H9 (cell line): Measurements from ENCODE around the gene ASPA. TPM values are rescaled to one million over a fixed set of nuclear protein-coding genes. Genes with fewer than 3 reads are reported as not detected.

ENCODE experiments used
- DNase-seq: peaks from one replicate; pipeline ENCODE4 v3.0.0-alpha.2; 2017
- H2AFZ ChIP-seq: one replicate; pipeline ENCODE4 v1.6.1; 2013; ENCODE audit warnings: mild to moderate bottlenecking, low read length, control low read depth, moderate library complexity
- H2AK5ac ChIP-seq: 2 replicates; pipeline ENCODE4 v1.6.1; 2013; ENCODE audit warnings: low read length, control low read depth, mixed read lengths; ENCODE audit not compliant: insufficient read length
- H2BK120ac ChIP-seq: one replicate; pipeline ENCODE4 v1.6.1; 2013; ENCODE audit warnings: low read depth, mild to moderate bottlenecking, low read length, control low read depth, inconsistent platforms; ENCODE audit not compliant: poor library complexity, severe bottlenecking
- H2BK12ac ChIP-seq: 2 replicates; pipeline ENCODE4 v1.6.1; 2013; ENCODE audit warnings: low read length, control low read depth, mixed read lengths, low read depth; ENCODE audit not compliant: insufficient read length
- H2BK15ac ChIP-seq: 2 replicates; pipeline ENCODE4 v1.6.1; 2013; ENCODE audit warnings: low read depth, low read length, control low read depth
- H2BK20ac ChIP-seq: one replicate; pipeline ENCODE4 v1.6.1; 2013; ENCODE audit warnings: low read depth, mild to moderate bottlenecking, low read length, control low read depth, inconsistent platforms; ENCODE audit not compliant: poor library complexity, severe bottlenecking
- H2BK5ac ChIP-seq: 2 replicates; pipeline ENCODE4 v1.6.1; 2013; ENCODE audit warnings: low read length, control low read depth, mixed read lengths; ENCODE audit not compliant: insufficient read length
- H3K14ac ChIP-seq: 2 replicates; pipeline ENCODE4 v1.6.1; 2013; ENCODE audit warnings: low read length, control low read depth; ENCODE audit not compliant: insufficient read depth
- H3K18ac ChIP-seq: 2 replicates; pipeline ENCODE4 v1.6.1; 2013; ENCODE audit warnings: low read depth, mild to moderate bottlenecking, mixed read lengths, low read length, control low read depth; ENCODE audit not compliant: insufficient read length
- H3K23ac ChIP-seq: 2 replicates; pipeline ENCODE4 v1.6.1; 2013; ENCODE audit warnings: low read length, control low read depth, mixed read lengths, low read depth; ENCODE audit not compliant: insufficient read length
- H3K23me2 ChIP-seq: 2 replicates; pipeline ENCODE4 v1.6.1; 2013; ENCODE audit warnings: low read depth, mild to moderate bottlenecking, mixed read lengths, low read length, control low read depth; ENCODE audit not compliant: insufficient read length, poor library complexity, severe bottlenecking
- H3K27ac ChIP-seq: 2 replicates; pipeline ENCODE4 v1.5.1; 2013; ENCODE audit warnings: low read length, control low read depth, mixed read lengths, low read depth; ENCODE audit not compliant: insufficient read length
- H3K27me3 ChIP-seq: 2 replicates; pipeline ENCODE4 v1.6.1; 2013; ENCODE audit warnings: low read length, control low read depth, inconsistent platforms; ENCODE audit not compliant: insufficient read depth
- H3K4ac ChIP-seq: 2 replicates; pipeline ENCODE4 v1.6.1; 2013; ENCODE audit warnings: low read depth, mild to moderate bottlenecking, control low read depth, inconsistent platforms, low read length, moderate library complexity
- H3K4me1 ChIP-seq: 2 replicates; pipeline ENCODE4 v1.6.1; 2013; ENCODE audit warnings: low read length, control low read depth, inconsistent platforms; ENCODE audit not compliant: insufficient read depth
- H3K4me2 ChIP-seq: 2 replicates; pipeline ENCODE4 v1.6.1; 2013; ENCODE audit warnings: low read length, control low read depth, mixed read lengths; ENCODE audit not compliant: insufficient read length, insufficient read depth
- H3K56ac ChIP-seq: 2 replicates; pipeline ENCODE4 v1.6.1; 2013; ENCODE audit warnings: low read depth, mild to moderate bottlenecking, mixed read lengths, low read length, control low read depth; ENCODE audit not compliant: insufficient read length
- H3K79me1 ChIP-seq: 2 replicates; pipeline ENCODE4 v1.6.1; 2013; ENCODE audit warnings: low read depth, mild to moderate bottlenecking, moderate library complexity, low read length, control low read depth, inconsistent platforms; ENCODE audit not compliant: insufficient read depth, poor library complexity, severe bottlenecking
- H3K79me2 ChIP-seq: 2 replicates; pipeline ENCODE4 v1.6.1; 2013; ENCODE audit warnings: low read length, control low read depth, inconsistent platforms; ENCODE audit not compliant: insufficient read depth
- H3K9ac ChIP-seq: 2 replicates; pipeline ENCODE4 v1.6.1; 2013; ENCODE audit warnings: low read length, control low read depth, mixed read lengths; ENCODE audit not compliant: insufficient read length; ENCODE audit errors: extremely low read depth
- H3K9me3 ChIP-seq: one replicate; pipeline ENCODE4 v1.6.1; 2013; ENCODE audit warnings: low read depth, low read length, inconsistent platforms; ENCODE audit not compliant: control insufficient read depth
- H3T11ph ChIP-seq: one replicate; pipeline ENCODE4 v1.6.1; 2013; ENCODE audit warnings: mild to moderate bottlenecking, low read length, control low read depth, inconsistent platforms
- H4K20me1 ChIP-seq: one replicate; pipeline ENCODE4 v1.6.1; 2013; ENCODE audit not compliant: control insufficient read depth, insufficient read length, insufficient read depth
- H4K5ac ChIP-seq: 2 replicates; pipeline ENCODE4 v1.6.1; 2013; ENCODE audit warnings: low read depth, mild to moderate bottlenecking, mixed read lengths, low read length, control low read depth; ENCODE audit not compliant: insufficient read length
- H4K8ac ChIP-seq: replicated peaks from 2 replicates; pipeline ENCODE4 v1.6.1; 2013; ENCODE audit warnings: low read length, control low read depth, mixed read lengths, low read depth; ENCODE audit not compliant: insufficient read length
- H4K91ac ChIP-seq: 2 replicates; pipeline ENCODE4 v1.6.1; 2013; ENCODE audit warnings: low read depth, mild to moderate bottlenecking, moderate library complexity, mixed read lengths, low read length, control low read depth; ENCODE audit not compliant: insufficient read length
- H3K27ac Mint-ChIP-seq, 3 experiments: 2 replicates in 2 of 3; 3 replicates in 1 of 3; pipeline ENCODE4 v1.8.0; 2020 to 2021; ENCODE audit warnings: mixed read lengths in 3 of 3, mild to moderate bottlenecking in 1 of 3, moderate library complexity in 1 of 3
- H3K27me3 Mint-ChIP-seq: 2 replicates; pipeline ENCODE4 v1.8.0; 2021; ENCODE audit warnings: low read depth, mild to moderate bottlenecking, moderate library complexity, mixed read lengths
- H3K36me3 Mint-ChIP-seq, 3 experiments: 2 replicates in 2 of 3; 3 replicates in 1 of 3; pipeline ENCODE4 v1.8.0; 2020 to 2021; ENCODE audit warnings: low read depth in 3 of 3, mixed read lengths in 3 of 3; ENCODE audit not compliant: insufficient read depth in 1 of 3
- H3K4me1 Mint-ChIP-seq, 2 experiments: 2 replicates each; pipeline ENCODE4 v1.8.0; 2020; ENCODE audit warnings: mixed read lengths in 2 of 2
- H3K4me3 Mint-ChIP-seq, 2 experiments: 2 replicates in 1 of 2; 3 replicates in 1 of 2; pipeline ENCODE4 v1.8.0; 2020 to 2021; ENCODE audit warnings: mild to moderate bottlenecking in 2 of 2, mixed read lengths in 2 of 2, moderate library complexity in 1 of 2
- H3K9me3 Mint-ChIP-seq, 2 experiments: 2 replicates in 1 of 2; 3 replicates in 1 of 2; pipeline ENCODE4 v1.8.0; 2020; ENCODE audit warnings: mild to moderate bottlenecking in 2 of 2, mixed read lengths in 2 of 2, moderate library complexity in 1 of 2
- CTCF ChIP-seq: fragments of 200-600 bp; sonication (generic); conservative IDR thresholded peaks from 3 replicates; pipeline ENCODE4 v1.8.0; 2021; ENCODE audit warnings: antibody characterized with exemption, mild to moderate bottlenecking
- WGBS: extraction: QIAGEN DNeasy Blood & Tissue Kit; methylation state at CpG from one replicate; pipeline ENCODE4 v1.1.7; 2013; ENCODE audit warnings: missing lambda C conversion rate, low lambda C conversion rate, mixed read lengths; ENCODE audit not compliant: insufficient read length; ENCODE audit errors: extremely low coverage; 5-methylcytosine and 5-hydroxymethylcytosine counted together
- total RNA-seq: library from RNA; stranded (reverse); gene quantifications from 2 replicates; pipeline ENCODE4 v1.2.1, GENCODE V29; 2021

Gene ASPA
- total RNA-seq, 1 experiment from 2014 or later, result not detected

GRCh38 chr17:3543453-3543852 lies 67.7 kb downstream of the ASPA start:
- H2BK20ac ChIP-seq, result no peak overlapping the region

More at GRCh38 chr17:3543453-3543852, 67.7 kb downstream of the ASPA start:
- no peak overlapping the region for H3K18ac ChIP-seq
- H4K91ac ChIP-seq, result no peak overlapping the region
- H3K79me2 ChIP-seq, result no peaks in the 10 kb centered on the region
- Mint-ChIP-seq H3K4me1 (no peaks in the 10 kb centered on the region), H3K9me3 (no peaks in the 10 kb centered on the region; a peak in 1 of 5 replicates), H3K27ac (peak overlapping the region in 1 of 3 experiments; percentile 21; a peak in 2 of 7 replicates), H3K4me3 (no peak overlapping the region), H3K27me3 (peaks cover 2% of the 10 kb centered on the region), H3K36me3 (no peaks in the 10 kb centered on the region)
- H2BK120ac ChIP-seq, result no peak overlapping the region
- H3K56ac ChIP-seq, result no peak overlapping the region
- H2BK5ac ChIP-seq, result no peak overlapping the region
- no peak for TF ChIP-seq CTCF
- no peak overlapping the region for H2AFZ ChIP-seq
- no peaks in the 10 kb centered on the region for H3K27me3 ChIP-seq
- H3K4me1 ChIP-seq, result no peaks in the 10 kb centered on the region
- WGBS, result no CpG with 5 or more reads among the region's 10 CpGs
- H3K23me2 ChIP-seq, result no peaks in the 10 kb centered on the region
- no peak overlapping the region for H4K8ac ChIP-seq
- H4K20me1 ChIP-seq, result no peaks in the 10 kb centered on the region
- H3K14ac ChIP-seq, result no peak overlapping the region
- H2BK15ac ChIP-seq, result no peak overlapping the region
- no peak overlapping the region for H3K9ac ChIP-seq
- no peaks in the 10 kb centered on the region for H3K79me1 ChIP-seq
- no peak for DNase-seq
- H2AK5ac ChIP-seq, result no peak overlapping the region
- H4K5ac ChIP-seq, result no peak overlapping the region
- H2BK12ac ChIP-seq, result no peak overlapping the region
- no peak overlapping the region for H3K23ac ChIP-seq
- no peak overlapping the region for H3K27ac ChIP-seq
- H3K4me2 ChIP-seq, result no peak overlapping the region
- H3K4ac ChIP-seq, result no peak overlapping the region
- no peak overlapping the region for H3T11ph ChIP-seq
- H3K9me3 ChIP-seq, result no peaks in the 10 kb centered on the region
